ENCODE data around the gene ITSN1.
"Not testable (repeated sequence)": the region's sequence is repeated elsewhere in the genome, so short reads cannot be mapped to it uniquely, and the experiment has no call there.

The ITSN1 gene

GRCh38 chr21:33684068-33684467 is 41.8 kb downstream of the ITSN1 start:
- no peak for DNase-seq

- no peak for DNase-seq
These were observed 42.7 kb downstream of the ITSN1 start for GRCh38 chr21:33684923-33685560.

- no peak for DNase-seq
These were observed 43.4 kb downstream of the ITSN1 start for GRCh38 chr21:33685613-33686197.

GRCh38 chr21:33686386-33686785 is 44.1 kb downstream of the ITSN1 start:
- DNase-seq = no peak

GRCh38 chr21:33687634-33688033 is 45.3 kb downstream of the ITSN1 start:
- DNase-seq = no peak

- DNase-seq = no peak
These were observed 46.1 kb downstream of the ITSN1 start for GRCh38 chr21:33688353-33688752.

- DNase-seq = no peak
These were observed 48.6 kb downstream of the ITSN1 start for GRCh38 chr21:33690874-33691273.

- no peak for DNase-seq
These were observed 49.8 kb downstream of the ITSN1 start for GRCh38 chr21:33691945-33692603.

GRCh38 chr21:33695813-33696212 is 53.5 kb downstream of the ITSN1 start:
- DNase-seq = no peak

GRCh38 chr21:33696465-33696864 is 54.2 kb downstream of the ITSN1 start:
- no peak for DNase-seq

GRCh38 chr21:33698087-33698860 is 56.0 kb downstream of the ITSN1 start:
- DNase-seq = no peak

GRCh38 chr21:33699277-33699676 is 57.0 kb downstream of the ITSN1 start:
- DNase-seq = no peak

- no peak for DNase-seq
These were observed 58.2 kb downstream of the ITSN1 start for GRCh38 chr21:33700491-33700890.

GRCh38 chr21:33703750-33704606 is 61.7 kb downstream of the ITSN1 start:
- DNase-seq = no peak

GRCh38 chr21:33707846-33708245 is 65.5 kb downstream of the ITSN1 start:
- DNase-seq = no peak

- no peak for DNase-seq
These were observed 66.6 kb downstream of the ITSN1 start for GRCh38 chr21:33708874-33709273.

GRCh38 chr21:33712022-33712803 is 69.9 kb downstream of the ITSN1 start:
- DNase-seq = no peak

GRCh38 chr21:33721081-33721480 is 78.8 kb downstream of the ITSN1 start:
- no peak for DNase-seq

GRCh38 chr21:33729139-33729538 is 86.8 kb downstream of the ITSN1 start:
- not testable (repeated sequence) for DNase-seq

GRCh38 chr21:33729641-33730040 is 87.3 kb downstream of the ITSN1 start:
- no peak for DNase-seq

GRCh38 chr21:33731447-33731846 is 89.1 kb downstream of the ITSN1 start:
- no peak for DNase-seq

GRCh38 chr21:33732038-33732437 is 89.7 kb downstream of the ITSN1 start:
- DNase-seq = no peak

Data from Kasumi-1 (cell line).